A549 (cell line): ENCODE measurements around the gene ATP2C1. TPM values are rescaled to one million over a fixed set of nuclear protein-coding genes. Genes with fewer than 3 reads are reported as not detected.

Experiments used
- CBX8 ChIP-seq: fragments of 200-600 bp; sonication (generic); IDR thresholded peaks from 2 replicates; pipeline ENCODE4 v1.6.1; 2016
- RAD21 ChIP-seq, 2 experiments: fragments of >200 bp in 1 of 2; sonication (Bioruptor Twin) in 1 of 2; formaldehyde crosslinking in 1 of 2; IDR thresholded peaks in 1 of 2; conservative IDR thresholded peaks in 1 of 2; 2 replicates in 1 of 2; 3 replicates in 1 of 2; pipeline ENCODE4 v1.6.1; 2012 to 2018; ENCODE audit warnings: inconsistent platforms in 1 of 2
- RARB ChIP-seq: fragments of 250-450 bp; sonication (Bioruptor Pico); IDR thresholded peaks from 2 replicates; pipeline ENCODE4 v1.8.0; 2021; ENCODE audit warnings: mild to moderate bottlenecking, moderate library complexity
- ZFP36 ChIP-seq: fragments of 450-650 bp; IDR thresholded peaks from 2 replicates; pipeline ENCODE4 v1.6.1; 2014; ENCODE audit warnings: borderline replicate concordance; ENCODE audit not compliant: partially characterized antibody
- polyA plus RNA-seq, 4 experiments: library from polyadenylated mRNA; depleted of rRNA in 3 of 4; stranded (reverse); fragments of >200 nt; fragmentation: RNase III in 1 of 4; extraction: RNeasy Plus Mini Kit Qiagen cat#74134 plus additional on column Dnase treatment in 1 of 4; gene quantifications; 2 replicates in 3 of 4; 3 replicates in 1 of 4; pipeline ENCODE4 v1.2.3, GENCODE V29; 2011 to 2017
- small RNA-seq, 6 experiments: library from RNA; depleted of rRNA; stranded (forward); fragments of <200 nt; gene quantifications; one replicate each; pipeline ENCODE3, GENCODE V24; 2012

ATP2C1 gene
- polyA plus RNA-seq, 2 of the 4 experiments (the other 2 are of a cell fraction), result 48.1 to 74.3 TPM

- TF ChIP-seq ZFP36 (no peak), CBX8 (no peak), RARB (CRISPR knock-in tag) (no peak), RAD21 (conservative IDR thresholded peaks at IDR 0.05 in 1 of 2, IDR thresholded peaks at IDR 0.05 in 1 of 2) (peak; percentile 49 to 54)
These were observed 159.4 kb downstream of the ATP2C1 start (continued) for GRCh38 chr3:131053043-131053859.

Small RNA genes lying within 50 kb of the gene (small RNA-seq; reads per million reads assigned to genes)
- 0 reads per million in 6 experiments for gene RF00019

Other genes starting within 250 kb of the ATP2C1 start
- gene PIK3R4, start 147.3 kb upstream of the ATP2C1 start, polyA plus RNA-seq (2011; rRNA removed), result 27.8 and 35.6 TPM in 2 replicates
- 17.0 to 18.2 TPM (median 17.6 TPM) in 3 replicates for gene PIK3R4, start 147.3 kb upstream of the ATP2C1 start, polyA plus RNA-seq (2017; fragmentation: RNase III; extraction: RNeasy Plus Mini Kit Qiagen cat#74134 plus additional on column Dnase treatment)
- gene ASTE1, start 132.7 kb downstream of the ATP2C1 start, polyA plus RNA-seq (2011; rRNA removed), result 6.9 and 7.1 TPM in 2 replicates
- gene ASTE1, start 132.7 kb downstream of the ATP2C1 start, polyA plus RNA-seq (2017; fragmentation: RNase III; extraction: RNeasy Plus Mini Kit Qiagen cat#74134 plus additional on column Dnase treatment), result 3.6 to 4.4 TPM (median 3.8 TPM) in 3 replicates
- gene NEK11, start 132.8 kb downstream of the ATP2C1 start, polyA plus RNA-seq (2011; rRNA removed), result 7.6 and 8.9 TPM in 2 replicates
- gene NEK11, start 132.8 kb downstream of the ATP2C1 start, polyA plus RNA-seq (2017; fragmentation: RNase III; extraction: RNeasy Plus Mini Kit Qiagen cat#74134 plus additional on column Dnase treatment), result 5.7 to 6.3 TPM (median 5.8 TPM) in 3 replicates